Left kidney (tissue), 2 donors: ENCODE results near the gene TXNDC2. TPM values are rescaled to one million over a fixed set of nuclear protein-coding genes. Genes with fewer than 3 reads are reported as not detected.
"Not testable (repeated sequence)": the region's sequence is repeated elsewhere in the genome, so short reads cannot be mapped to it uniquely, and the experiment has no call there.

Experiments
- DNase-seq: peaks from one replicate; pipeline ENCODE4 v3.0.0-alpha.2; 2013
- polyA plus RNA-seq: library from polyadenylated mRNA; unstranded; fragments of 120-200 nt; gene quantifications from one replicate; pipeline ENCODE4 v1.2.1, GENCODE V29; 2013; ENCODE audit not compliant: insufficient read length

The TXNDC2 gene
- polyA plus RNA-seq, 1 donor, result not detected

DNA sequence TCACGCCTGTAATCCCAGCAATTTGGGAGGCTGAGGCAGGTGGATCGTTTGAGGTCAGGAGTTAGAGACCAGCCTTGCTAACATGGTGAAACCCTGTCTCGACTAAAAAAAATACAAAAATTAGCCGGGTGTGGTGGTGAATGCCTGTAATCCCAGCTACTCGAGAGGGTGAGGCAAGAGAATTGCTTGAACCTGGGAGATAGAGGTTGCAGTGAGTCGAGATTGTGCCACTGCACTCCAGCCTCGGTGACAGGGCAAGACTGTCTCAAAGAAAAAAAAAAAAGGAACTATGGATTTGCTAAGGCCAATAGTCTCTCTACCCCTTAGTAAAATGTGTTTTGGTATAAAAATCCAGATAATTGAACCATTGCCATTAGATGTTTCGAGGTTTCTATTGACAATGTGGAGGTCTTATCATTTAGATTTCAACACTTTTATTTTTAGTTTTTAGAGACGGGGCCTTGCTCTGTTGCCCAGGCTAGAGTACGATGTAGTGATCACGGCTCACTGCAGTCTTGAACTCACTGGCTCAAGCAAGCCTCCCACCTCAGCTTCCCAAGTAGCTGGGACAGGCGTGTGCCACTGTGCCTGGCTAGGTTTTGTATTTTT is 1.1 kb upstream of the TXNDC2 start:
- DNase-seq, result no peak

DNA sequence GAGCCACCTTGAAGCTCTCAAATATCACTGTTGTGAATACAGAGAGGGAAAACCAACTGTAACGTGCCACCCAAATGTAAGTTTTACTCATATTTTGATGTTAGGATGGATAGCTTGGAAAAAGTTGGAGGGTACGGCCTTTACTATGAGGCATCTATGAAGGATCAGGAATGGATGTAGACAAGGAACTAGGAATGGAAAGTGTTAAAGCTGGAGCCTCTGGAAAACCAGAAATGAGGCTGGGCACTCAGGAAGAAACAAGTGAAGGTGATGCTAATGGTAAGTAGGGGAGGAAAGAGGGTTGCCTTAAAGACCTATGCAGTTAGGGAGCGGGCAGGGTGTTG is 204 bp downstream of the TXNDC2 start:
- no peak for DNase-seq

DNA sequence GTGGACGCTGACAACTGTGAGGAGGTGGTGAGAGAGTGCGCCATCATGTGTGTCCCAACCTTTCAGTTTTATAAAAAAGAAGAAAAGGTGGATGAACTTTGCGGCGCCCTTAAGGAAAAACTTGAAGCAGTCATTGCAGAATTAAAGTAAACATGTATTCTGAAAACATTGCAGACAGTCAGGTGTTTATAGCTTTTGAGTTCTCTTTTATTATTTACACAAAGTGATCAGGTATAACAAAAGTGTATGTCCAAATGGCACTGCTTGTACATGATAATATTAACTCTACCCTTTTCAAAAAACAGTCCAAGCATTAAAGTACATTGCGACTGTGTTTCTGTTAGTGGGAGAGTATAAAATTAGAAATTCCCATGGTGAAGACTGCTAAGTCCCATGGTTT is 2.2 kb downstream of the TXNDC2 start:
- no peak for DNase-seq

DNA sequence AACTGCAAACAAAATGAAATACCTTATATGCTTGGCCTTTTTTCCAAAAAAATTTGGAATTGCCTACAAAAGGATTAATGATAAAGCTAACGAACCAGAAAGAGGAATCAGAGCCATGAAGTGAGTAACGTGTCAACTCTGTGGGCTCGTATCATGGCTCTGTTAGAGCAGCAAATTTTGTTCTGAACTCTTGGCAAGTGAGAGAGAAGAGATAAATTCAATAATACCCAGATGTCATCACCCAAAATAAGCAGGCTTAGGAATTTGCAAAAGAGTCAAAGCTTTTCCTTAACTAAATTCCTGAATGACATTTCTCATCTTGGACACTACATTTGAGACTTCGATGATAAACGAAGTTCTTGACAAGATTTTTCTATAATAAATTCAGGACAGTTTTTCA is 4.4 kb downstream of the TXNDC2 start:
- no peak for DNase-seq

DNA sequence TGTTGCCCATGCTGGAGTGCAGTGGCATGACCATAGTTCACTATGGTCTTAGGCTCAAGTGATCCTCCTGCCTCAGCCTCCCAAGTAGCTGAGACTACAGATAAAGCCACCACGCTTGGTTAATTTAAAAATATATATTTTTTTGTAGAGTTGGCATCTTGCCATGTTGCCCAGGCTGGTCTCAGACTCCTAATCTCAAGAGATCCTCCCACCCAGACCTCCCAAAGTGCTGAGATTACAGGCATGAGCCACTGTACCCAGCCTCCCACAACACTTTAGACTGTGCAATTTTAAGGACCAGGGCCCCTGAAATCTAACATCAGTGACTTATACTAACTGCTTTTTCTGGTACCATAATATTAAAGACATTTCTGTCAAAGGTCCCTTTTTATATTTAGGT is 5.2 kb downstream of the TXNDC2 start:
- DNase-seq, result no peak

DNA sequence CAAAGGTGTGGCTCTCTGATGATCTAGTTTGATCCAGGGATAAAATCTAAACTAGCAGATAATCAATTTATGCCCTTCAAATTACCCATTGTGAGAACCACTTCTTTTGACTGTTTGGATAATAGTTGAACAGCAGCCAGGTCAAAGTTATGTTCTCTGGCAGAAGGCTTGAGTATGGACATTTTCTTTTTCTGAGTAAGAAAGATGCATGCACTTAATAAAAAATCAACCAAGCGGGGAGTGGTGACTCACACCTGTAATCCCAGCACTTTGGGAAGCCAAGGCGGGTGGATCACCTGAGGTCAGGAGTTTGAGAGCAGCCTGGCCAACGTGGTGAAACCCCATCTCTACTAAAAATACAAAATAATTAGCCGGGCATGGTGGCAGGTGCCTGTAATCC is 5.7 kb downstream of the TXNDC2 start:
- DNase-seq, result not testable (repeated sequence)

DNA sequence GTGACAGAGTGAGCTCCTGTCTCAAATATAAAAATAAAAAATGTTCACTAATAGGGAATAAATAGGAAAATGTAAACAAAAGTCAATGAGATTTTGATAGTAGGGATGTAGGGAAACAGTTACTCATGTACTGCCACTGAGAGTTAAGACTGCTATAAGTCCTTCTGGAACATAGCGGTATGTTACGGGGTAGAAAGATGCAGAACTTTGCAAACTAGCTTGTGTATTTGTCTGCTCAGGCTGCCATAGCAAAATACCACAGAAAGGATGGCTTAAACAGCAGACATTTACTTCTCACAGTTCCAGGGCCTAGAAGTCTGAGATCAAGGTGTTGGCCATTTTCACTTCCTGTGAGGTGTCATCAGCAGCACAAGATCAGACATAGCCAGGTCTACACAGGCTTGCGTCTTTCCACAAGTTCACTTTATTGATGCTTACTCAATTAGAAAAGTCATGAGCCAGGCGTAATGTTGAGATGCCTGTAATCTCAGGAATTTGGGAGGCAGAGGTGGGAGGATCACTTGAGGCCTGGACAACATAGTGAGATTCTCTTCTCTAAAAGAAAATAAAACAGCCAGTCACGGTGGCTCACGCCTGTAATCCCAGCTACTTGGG is 8.8 kb downstream of the TXNDC2 start:
- DNase-seq, result no peak

DNA sequence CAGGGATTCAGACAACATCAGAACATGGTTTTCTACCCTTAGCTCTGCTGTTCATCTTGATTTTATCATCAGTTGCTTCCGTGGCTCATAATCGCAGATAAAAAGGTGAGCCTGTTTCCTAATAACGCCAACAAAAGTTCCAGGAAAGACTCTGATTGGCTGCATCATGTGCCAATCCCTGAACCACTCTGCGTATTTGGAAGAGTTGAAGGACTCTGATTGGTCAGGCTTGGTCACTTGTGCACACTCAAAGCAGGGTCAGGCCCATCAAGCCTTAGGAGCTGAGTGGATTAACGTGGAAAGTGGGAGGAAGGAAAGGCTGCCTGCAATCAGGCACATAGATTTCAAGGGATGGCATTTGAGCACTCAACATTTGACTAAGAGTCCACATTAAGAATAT is 11.4 kb downstream of the TXNDC2 start:
- no peak for DNase-seq

DNA sequence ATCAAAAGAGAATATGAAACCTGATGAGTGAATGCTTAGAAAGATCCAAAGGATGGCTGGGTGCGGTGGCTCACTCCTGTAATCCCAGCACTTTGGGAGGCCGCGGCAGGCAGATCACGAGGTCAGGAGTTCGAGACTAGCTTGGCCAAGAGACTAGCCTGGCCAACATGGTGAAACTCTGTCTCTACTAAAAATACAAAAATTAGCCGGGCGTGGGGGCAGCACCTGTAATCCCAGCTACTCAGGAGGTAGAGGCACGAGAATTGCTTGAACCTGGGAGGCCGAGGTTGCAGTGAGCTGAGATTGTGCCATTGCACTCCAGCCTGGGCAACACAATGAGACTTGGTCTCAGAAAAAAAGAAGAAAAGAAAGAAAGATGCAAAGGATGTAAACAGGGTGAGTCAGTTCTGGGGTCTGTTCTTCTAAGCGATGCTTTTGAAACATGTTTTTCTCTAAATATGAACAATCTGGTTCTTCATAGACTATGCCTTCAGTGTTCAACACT is 12.1 kb downstream of the TXNDC2 start:
- DNase-seq, result not testable (repeated sequence)

DNA sequence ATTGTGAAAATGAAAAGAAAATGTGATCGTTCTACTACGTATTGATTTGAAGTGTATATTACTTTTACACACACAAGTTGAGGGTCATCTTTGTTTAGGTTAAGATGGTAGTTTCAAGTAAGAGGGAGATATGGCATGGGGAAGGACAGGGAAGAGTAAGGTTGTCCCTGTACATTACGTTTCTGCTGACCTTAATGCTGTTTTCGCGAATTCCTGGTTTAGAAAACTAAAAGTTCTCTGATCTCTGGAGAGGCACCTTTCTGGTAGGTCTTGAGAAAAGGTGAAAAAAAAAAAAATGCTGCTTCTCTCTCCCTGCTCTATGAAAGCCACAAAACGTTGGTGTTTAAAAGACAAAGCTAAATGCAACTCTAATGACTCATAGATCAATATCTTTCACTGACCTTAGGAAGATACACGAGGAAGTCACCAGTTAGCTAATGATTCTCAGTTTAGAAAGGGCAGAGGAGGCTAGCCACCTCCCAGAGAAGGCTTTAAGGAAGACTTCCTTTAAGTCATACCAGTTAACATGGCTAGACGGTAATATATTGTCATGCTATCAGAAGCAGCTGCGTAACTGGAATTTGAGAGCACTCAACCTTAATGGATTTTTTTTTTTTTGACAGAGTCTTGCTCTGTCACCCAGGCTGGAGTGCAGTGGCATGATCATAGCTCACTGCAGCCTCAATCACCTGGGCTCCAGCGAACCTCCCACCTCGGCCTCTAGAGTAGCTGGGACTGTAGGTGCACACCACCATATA is 13.2 kb downstream of the TXNDC2 start:
- DNase-seq, result no peak

DNA sequence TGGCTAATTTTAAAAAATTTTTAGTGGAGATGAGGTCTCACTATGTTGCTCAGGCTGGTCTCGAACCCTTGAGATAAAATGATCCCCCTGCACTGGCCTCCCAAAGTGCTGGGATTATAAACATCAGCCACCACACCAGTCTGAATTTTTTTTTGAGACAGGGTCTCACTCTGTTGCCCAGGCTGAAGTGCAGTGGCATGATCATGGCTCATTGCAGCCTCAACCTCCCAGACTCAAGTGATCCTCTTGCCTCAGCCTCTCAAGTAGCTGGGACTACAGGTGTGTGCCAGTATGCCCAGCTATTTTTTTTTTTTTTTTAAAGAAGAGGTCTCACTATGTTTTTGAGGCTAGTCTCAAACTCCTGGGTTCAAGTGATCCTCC is 13.8 kb downstream of the TXNDC2 start:
- DNase-seq, result not testable (repeated sequence)

DNA sequence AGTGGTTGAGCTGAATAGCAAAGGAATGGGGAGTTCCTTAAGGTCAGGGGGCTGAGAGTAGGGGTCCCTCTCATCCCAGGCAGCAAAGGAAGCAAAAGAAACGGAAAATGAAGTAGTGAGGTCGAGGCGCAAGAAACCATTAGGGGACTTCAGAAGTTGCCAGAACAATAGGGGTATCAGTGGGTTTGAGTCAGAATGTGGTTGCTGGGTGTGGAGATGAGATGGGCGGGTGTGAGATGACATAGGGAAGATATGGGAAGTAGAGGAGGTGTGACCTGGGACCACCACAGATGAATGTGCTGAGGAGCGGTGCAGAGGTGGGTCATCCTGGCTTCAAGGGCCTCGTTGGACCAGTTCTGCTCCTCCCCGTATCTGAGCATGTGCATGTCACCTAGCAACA is 14.9 kb downstream of the TXNDC2 start:
- DNase-seq, result no peak

DNA sequence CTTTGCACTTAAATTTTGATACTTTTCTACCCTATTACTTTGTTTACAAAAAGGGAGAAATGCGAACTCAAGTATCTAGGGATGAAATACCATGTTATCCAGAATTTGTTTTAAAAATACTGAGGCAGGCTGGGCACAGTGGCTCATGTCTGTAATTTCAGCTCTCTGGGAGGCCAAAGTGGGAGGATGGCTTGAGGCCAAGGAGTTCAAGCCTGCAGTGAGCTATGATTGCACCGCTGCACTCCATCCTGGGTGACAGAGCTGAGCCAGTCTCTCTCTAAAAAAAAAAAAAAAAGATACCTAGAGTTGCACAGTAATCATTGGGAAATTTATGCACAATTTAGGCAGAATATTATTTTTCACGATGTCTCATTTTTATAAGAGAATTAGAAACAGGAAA is 15.6 kb downstream of the TXNDC2 start:
- DNase-seq, result no peak

DNA sequence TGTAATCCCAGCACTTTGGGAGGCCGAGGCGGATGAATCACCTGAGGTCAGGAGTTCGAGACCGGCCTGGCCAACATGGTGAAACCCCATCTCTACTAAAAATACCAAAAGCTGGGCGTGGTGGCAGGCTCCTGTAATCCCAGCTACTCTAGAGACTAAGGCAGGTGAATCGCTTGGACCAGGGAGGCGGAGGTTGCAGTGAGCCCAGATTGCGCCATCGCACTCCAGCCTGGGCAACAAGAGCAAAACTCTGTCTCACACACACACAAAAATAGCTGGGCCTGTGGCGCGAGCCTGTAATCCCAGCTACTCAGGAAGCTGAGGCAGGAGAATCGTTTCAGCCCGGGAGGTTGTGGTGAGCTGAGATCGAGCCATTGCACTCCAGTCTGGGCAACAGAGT is 16.5 kb downstream of the TXNDC2 start:
- not testable (repeated sequence) for DNase-seq

DNA sequence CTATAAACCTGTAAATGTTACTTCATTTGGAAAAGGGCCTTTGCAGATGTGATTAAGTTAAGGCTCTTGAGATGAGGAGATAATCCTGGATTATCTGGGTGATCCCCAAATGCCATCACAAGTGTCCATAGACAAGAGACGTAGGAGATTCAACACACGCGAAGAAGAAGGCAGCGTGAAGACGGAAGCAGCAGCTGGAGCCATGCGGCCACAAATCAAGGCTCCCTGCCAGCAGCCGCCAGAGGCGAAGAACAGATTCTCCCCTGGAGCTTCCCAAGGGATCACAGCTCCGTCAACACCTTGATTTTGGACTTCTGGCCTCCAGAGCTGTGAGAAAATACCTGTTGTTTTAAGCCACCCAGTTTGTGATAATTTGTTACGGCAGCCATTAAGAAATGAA is 17.1 kb downstream of the TXNDC2 start:
- DNase-seq, result no peak

DNA sequence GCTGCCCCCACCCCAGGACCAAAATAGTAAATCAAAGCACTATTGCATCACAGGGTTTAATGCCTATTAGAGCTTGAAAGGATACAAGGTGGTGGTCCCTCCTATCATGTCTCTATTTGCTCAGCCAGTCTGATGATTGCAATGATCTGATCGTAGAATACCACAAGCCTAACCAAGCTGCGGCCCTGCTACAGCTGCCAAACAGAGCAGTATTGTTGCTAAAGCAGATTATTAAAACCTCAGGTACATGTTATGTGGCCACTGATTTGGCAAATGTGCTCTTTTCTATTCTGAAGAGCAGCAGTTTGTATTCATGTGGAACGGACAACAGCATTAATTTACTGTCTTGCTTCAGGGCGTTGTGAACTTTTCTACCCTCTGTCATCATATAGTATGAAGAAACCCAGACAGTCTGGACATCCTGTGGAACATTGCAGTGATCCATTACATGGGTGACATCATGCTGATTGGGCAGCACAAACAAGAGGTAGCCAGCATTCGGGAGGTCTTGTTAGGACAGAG is 19.7 kb downstream of the TXNDC2 start:
- peak; percentile 37 for DNase-seq

DNA sequence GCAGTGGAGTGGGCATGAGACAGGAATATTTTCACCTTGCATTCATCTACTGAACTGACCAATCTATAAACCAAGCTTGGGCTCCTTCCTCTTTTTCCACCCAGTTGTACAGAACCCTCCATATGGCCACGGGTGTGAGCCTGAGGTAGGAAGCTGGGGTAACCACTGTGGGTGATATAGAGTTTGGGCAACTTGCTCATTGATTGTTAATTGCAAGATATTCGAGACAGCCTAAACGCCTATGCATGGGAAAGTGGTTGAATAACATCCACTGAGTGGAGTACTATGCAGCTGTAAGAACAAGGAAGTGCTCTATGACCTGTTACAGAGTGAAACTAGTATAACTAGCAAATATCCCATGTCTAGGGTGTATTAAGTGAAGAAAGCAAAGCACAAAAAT is 20.7 kb downstream of the TXNDC2 start:
- no peak for DNase-seq

DNA sequence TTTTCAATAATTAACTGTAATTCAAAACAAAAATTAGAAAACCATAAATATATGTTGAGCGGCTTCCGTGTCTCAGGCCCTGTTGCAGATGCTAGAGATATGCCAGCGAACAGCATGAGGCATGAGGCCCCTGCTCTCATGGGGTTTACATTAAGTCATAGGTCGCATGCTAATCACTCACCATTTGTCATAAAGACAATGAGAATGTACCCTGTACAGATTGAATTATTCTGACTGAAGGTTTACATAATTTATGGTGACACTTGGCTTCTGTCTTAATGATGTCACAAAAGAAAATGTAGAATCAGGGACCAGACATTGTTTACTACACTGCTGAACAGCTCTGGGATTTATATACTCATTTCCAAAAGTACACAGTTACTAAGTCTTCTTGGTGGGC is 22.1 kb downstream of the TXNDC2 start:
- DNase-seq, result no peak

DNA sequence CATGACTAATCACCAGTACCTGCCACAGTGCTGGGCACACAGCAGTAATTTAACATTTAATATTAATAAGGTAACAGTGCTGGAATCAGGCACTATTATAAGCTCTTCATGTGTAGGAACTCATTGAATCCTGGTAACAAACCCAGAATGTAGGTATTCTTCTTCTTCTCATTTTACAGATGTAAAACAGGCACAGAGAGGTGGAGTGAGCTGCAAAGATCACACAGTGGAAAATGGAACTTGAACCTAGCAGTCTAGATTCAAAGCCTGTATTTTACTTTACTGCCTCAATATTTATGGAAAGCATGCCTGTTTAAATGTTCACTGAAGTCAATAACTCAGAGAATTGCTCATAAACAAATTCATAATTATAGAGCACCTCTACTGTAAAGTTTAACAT is 24.3 kb downstream of the TXNDC2 start:
- DNase-seq, result no peak

DNA sequence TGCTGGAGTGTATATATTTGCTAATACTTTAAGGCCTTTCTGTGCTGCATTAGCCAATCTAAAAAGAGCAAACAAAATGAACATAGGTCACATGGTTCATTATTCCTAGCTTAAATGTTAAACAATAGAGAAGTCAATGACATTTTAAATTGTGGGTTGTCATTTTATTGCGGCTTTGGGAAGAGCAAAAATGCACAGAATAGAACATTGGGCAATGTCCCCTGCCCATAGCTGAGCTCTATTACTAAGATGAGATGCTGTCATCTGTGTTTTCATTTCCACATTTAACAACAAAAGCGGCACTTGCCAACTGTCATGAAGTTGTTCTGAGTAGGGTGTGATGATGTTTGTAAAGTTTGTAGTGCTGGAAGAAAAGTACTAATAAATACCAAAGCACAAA is 24.9 kb downstream of the TXNDC2 start:
- DNase-seq, result no peak

DNA sequence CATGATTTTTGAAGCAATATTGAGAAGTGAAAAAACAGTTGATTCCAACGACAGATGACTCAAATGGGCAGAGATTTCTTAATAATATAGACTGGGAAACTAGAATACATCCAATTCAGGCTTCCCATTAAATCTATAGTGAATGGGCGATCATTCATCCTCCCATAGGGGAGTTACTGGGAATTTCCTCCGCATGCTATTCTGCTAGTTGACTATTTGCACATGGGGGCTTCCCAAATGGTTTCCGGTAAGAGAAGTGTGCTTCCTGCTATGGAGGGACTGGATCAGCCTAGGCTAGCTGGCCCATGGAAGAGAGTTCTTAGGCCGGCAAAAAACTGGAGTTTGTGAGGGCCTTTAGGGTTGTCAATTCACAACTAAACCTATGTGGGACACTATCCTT is 25.5 kb downstream of the TXNDC2 start:
- DNase-seq, result no peak

DNA sequence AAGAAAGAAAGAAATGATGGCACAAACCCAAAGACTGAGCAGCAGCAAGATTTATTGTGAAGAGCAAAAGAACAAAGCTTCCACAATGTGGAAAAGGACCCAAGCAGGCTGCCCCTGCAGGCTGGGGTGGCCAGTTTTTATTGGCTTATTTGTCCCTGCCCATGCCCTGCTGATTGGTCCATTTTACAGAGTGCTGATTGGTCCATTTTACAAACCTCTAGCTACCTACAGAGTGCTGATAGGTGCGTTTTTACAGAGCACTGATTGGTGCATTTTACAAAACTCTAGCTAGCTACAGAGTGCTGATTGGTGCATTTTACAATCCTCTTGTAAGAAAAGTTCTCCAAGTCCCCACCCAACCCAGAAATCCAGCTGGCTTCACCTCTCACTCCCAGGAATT is 26.5 kb downstream of the TXNDC2 start:
- DNase-seq, result not testable (repeated sequence)

DNA sequence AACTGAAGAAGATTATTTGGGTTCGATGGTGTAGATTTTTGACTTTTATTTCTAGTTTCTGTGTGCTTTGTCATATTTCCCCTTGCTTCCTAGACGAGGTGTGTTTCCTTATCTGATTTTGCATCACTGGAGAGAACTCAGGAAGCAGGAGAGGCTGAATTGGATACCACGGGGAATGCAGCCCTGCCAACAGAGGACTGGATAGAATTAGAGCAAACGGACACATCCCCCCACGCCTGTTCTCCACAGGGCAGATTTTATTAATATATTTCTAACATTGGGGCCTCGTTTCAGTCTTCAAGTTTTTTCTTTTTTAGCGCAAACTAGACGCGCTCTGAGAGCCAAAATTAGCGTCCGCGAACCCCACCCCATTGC is 27.4 kb downstream of the TXNDC2 start:
- no peak for DNase-seq
